NB4 (cell line): Measurements from ENCODE around the gene ZNF629.

Source experiments
- POLR2A ChIP-seq: IDR thresholded peaks from 2 replicates; pipeline ENCODE4 v1.6.1; 2011; ENCODE audit warnings: mild to moderate bottlenecking; ENCODE audit not compliant: insufficient read length; ENCODE audit errors: extremely low read depth
- TF ChIP-seq, protein P1 (sequence below): IDR thresholded peaks from one replicate; pipeline ENCODE4 v1.5.1; 2012; ENCODE audit warnings: low read depth, low read length
- TF ChIP-seq, protein P2 (sequence below): IDR thresholded peaks from 2 replicates; pipeline ENCODE4 v1.6.1; 2011; ENCODE audit warnings: low read depth, low read length

DNA sequence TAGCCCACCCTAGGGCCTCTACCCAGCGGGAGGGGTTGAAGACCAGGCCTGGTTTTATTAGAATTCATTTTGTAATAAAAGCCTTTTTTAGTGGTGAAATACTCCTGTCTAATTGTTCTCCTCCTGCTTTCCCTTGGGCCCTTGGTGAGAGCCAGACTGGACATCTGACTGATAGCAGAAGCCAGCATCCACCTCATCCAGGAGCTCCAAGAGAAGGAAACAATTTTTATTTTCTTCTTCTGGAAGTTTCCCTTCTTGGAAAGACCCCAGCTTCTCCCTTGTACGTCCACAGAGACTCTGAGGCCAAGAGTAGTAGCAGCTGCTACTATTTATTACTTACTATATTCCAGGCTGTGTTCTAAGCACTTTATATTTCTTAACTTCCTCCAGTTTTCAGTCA is 42.8 kb downstream of the ZNF629 start:
- TF ChIP-seq, protein P1, sequence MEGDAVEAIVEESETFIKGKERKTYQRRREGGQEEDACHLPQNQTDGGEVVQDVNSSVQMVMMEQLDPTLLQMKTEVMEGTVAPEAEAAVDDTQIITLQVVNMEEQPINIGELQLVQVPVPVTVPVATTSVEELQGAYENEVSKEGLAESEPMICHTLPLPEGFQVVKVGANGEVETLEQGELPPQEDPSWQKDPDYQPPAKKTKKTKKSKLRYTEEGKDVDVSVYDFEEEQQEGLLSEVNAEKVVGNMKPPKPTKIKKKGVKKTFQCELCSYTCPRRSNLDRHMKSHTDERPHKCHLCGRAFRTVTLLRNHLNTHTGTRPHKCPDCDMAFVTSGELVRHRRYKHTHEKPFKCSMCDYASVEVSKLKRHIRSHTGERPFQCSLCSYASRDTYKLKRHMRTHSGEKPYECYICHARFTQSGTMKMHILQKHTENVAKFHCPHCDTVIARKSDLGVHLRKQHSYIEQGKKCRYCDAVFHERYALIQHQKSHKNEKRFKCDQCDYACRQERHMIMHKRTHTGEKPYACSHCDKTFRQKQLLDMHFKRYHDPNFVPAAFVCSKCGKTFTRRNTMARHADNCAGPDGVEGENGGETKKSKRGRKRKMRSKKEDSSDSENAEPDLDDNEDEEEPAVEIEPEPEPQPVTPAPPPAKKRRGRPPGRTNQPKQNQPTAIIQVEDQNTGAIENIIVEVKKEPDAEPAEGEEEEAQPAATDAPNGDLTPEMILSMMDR, result no peak
- TF ChIP-seq POLR2A, result no peak
- TF ChIP-seq, protein P2, sequence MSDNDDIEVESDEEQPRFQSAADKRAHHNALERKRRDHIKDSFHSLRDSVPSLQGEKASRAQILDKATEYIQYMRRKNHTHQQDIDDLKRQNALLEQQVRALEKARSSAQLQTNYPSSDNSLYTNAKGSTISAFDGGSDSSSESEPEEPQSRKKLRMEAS, result no peak
